Stimulated activated CD4-positive, alpha-beta T cell treated with anti-CD3 and anti-CD28 coated beads, Interleukin-4, amount 100 ng/mL, for 24 hours (primary cell): Measurements from ENCODE around the gene RSPO3.
"Not testable (repeated sequence)": the region's sequence is repeated elsewhere in the genome, so short reads cannot be mapped to it uniquely, and the experiment has no call there.

Experiments used
- DNase-seq: peaks from one replicate; pipeline ENCODE4 v3.0.0-alpha.2; 2020

The RSPO3 gene

DNA sequence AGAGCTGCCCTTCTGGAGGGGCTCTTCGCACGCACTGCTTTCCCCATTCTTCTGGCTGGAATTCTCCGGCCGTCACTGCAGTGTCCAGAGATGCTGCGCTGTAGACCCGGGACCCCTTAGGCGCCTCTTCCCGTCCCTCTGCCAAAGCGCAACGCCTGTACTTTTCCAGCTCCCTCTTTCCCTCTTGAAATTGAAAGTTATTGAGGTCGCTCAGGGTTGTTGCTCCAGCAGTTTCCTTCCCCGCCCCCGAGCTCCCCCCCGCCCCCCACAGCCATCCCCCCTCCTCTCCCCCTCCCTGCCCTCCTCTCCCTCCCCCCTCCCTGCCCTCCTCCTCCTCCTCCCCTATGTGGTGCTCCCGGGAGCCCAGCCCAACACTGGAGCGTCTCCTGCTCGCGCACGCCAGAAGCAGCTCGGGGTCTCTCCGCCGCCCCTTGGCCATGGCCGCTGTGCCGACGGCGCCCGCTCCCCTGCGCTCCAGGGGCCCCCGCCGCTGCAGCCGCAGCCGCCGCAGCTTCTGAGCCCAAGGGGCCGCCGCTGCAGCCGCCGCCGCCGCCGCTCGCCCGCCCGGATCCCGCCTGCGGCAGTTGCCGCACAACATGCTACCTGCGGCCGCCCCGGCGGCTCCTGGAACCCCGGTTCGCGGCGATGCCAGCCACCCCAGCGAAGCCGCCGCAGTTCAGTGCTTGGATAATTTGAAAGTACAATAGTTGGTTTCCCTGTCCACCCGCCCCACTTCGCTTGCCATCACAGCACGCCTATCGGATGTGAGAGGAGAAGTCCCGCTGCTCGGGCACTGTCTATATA lies at the start of gene RSPO3:
RSPO3 (plus strand) TSS at position 374 of the 804 bp plus-strand sequence. CDS start 522 bp downstream, outside the sequence.
- DNase-seq: no peak

GRCh38 chr6:127069659-127070279 lies 48.7 kb upstream of the RSPO3 start:
- DNase-seq: no peak

- DNase-seq: no peak
These were observed 45.2 kb upstream of the RSPO3 start for GRCh38 chr6:127073222-127073621.

DNA sequence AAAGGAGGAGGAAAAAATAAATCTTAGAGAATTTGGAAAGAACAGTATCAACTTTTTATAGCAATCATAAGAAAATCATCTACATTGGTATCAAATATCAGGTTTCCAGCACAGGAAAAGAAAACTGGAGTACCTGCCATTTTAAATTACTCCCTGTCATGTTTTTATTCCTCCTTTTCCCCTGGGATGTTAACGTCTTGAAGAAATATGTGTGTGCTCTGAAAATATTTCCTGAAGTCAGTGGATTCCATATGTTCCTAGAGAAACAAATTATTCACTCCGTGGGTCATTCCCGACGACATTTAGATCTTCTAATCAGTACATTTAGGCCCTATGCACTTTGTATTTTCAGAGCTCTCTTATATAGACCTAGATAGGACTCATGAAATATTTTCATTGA lies 42.0 kb upstream of the RSPO3 start:
- DNase-seq: no peak

DNA sequence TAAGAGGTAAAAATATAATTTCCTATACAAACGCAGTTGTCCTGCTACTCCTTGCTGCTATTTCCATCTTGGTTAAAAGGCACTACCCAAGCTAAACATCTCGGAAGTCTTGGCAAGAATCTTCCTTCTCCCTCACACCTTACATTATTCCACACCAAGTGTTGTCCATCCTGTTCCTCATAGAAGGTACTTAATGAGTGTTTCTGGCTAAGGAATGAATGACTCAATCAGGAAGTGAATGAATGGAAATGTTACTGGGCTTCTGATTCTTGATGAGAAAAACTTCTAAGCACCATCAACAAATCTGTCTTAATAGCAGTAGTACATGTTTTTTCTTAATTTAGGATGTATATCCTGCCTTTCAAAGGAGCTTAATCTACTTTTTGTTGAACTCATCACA lies 40.6 kb upstream of the RSPO3 start:
- DNase-seq: no peak

- no peak for DNase-seq
These were observed 39.8 kb upstream of the RSPO3 start for GRCh38 chr6:127078669-127079068.

DNA sequence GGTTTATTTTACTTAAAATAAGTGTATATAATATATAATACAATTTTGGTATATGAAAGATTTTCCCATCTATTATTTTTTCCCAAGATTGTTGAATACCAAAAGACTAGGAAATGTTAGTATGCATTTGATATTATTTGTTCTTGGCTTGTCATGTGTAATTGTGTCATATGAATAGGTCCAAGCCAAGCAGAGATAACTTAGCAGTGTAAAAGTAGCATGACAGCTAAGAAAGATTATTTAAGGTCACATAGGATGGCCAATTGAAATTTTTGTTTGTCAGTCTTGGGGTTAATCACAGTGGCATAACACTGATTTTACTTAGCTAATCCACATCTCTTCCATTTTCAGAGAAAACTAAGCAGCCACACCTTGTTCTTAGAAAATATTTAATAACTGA lies 38.8 kb upstream of the RSPO3 start:
- DNase-seq: no peak

- DNase-seq: no peak
These were observed 38.4 kb upstream of the RSPO3 start for GRCh38 chr6:127080081-127080480.

GRCh38 chr6:127083231-127083962 lies 35.1 kb upstream of the RSPO3 start:
- DNase-seq: no peak

- DNase-seq: no peak
These were observed 34.5 kb upstream of the RSPO3 start for GRCh38 chr6:127083963-127084310.

GRCh38 chr6:127085181-127085580 lies 33.3 kb upstream of the RSPO3 start:
- no peak for DNase-seq

GRCh38 chr6:127090051-127090450 lies 28.4 kb upstream of the RSPO3 start:
- no peak for DNase-seq

GRCh38 chr6:127092466-127092865 lies 26.0 kb upstream of the RSPO3 start:
- DNase-seq: no peak

DNA sequence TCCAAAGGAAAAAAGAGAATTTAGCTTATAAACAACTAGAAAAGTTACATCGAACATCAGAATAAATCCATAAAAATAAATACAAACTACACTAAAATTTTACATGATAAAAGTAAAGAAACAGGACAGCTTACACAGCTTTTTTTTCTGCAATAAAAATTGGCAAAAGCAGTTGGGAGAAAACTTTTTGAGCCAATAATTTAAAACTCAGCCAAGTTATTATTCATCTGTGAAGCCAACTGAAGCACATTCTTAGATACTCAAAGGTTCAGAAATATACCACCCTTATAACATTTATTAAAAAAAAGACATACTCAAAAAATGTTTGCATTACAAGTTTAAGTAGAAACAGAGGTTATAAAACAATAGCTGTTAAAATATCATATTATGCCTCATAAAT lies 23.7 kb upstream of the RSPO3 start:
- DNase-seq: no peak

DNA sequence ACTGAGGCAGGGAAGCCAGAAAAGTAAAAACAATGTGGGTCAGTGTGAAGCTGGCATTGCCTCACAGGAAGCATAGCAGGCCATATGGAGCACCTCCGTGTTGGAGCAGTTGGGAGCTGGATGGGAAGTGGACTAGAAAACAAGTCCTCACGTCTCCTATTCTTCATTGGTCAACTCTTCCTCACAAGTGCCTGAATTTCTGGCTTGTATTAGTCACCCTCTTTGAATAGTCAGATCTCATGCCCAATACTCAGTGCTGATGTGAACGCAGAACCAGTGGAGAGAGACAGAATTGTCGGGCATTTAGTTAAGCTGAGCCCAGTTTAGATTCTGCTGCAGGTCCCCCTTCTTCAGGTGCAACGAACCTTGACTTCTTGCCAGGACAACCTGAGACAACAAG lies 22.3 kb upstream of the RSPO3 start:
- no peak for DNase-seq

DNA sequence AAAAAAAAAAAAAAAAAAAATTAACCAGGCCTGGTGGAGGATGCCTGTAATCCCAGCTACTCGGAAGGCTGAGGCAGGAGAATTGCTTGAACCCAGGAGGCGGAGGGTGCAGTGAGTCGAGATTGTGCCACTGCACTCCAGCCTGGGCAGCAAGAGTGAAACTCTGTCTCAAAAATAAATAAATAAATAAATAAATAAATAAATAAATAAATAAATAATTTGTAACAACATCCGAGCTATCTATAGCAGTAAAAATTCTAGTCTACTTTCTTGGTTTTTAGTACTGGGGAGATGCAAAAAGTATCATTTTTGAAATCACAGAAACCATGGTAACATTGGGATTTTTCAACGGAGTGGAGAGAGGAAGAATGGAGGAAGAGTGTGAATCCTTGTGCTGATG lies 21.0 kb upstream of the RSPO3 start:
- DNase-seq: not testable (repeated sequence)

- DNase-seq: no peak
These were observed 17.8 kb upstream of the RSPO3 start for GRCh38 chr6:127100510-127101140.

DNA sequence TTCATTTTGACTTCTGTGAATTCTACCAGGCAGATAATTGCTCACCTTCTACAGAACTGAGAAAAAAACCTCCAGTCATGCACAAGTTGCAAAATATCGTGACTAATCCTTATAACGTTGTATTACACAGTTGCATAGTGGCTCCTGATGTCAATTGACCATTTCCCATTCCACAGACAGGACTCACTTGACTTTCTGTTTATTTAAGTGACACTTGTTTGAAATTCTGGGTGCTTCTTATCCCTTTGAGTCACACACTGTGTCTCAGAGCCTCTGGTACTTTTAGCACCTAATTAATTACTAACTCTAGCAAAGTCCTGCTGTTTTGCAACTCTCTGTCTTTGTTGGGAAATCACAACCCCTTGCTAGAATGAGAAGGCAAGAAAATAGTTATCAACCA lies 16.2 kb upstream of the RSPO3 start:
- no peak for DNase-seq

DNA sequence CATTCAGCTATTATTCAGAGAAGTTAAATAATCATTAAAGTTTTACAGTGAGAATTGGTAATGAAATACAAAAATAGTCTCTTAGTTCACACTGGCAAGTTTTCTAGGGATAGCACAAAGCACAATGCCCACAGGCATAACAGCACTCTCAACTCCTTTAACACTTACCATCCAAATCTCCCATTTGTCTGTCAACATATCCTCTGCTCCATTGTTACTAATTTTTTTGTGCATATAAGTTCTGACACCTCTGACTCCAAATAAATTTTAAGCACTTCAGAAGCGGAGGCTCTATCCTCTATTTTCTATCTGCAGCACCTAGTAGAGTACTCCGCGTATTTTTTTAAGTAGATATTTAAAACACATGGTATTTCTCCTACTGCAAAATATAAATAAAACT lies 15.6 kb upstream of the RSPO3 start:
- DNase-seq: no peak

DNA sequence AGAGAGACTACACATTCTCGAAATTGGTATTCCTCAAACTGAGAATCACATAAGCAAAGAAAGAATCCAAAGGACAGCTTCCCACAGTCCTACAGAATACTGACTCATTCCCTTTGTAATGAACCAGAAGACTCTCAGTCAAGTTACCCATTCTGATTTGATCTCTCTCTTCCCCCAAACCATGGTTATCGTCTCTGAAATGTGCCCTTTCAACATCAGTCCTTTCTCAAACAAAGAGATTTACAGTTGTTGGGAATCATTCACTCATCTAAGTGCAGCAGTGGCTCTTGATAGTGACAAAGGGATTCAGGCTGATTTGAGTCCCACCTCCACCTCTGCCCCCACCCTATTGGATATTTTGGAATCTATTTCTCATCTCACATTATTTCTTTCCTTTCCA lies 15.0 kb upstream of the RSPO3 start:
- DNase-seq: no peak

DNA sequence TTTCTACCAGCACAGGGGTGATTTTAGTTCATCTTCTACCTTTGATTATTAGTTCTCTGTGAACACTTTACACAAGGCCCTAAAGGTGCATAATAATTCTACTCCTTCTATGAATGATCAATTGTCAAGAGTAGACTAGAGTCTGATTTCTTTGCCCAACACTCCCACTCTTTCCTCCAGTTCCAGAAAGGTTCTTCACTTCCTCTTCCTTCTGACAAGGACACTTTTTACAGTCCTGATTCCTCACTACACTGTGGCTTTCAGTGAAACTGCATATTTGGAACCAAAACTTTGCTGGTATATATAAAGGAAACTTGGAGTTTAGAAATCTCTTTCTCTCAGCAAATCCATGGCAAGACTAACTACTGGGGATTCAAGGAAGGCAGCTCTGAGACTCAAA lies 10.6 kb upstream of the RSPO3 start:
- DNase-seq: no peak

- DNase-seq: no peak
These were observed 7.8 kb upstream of the RSPO3 start for GRCh38 chr6:127110712-127111111.

- DNase-seq: no peak
These were observed 6.9 kb upstream of the RSPO3 start for GRCh38 chr6:127111526-127111925.
